K562 treated with DMSO at 1 percent for 24 hours (cell line): ENCODE data around the gene CDC42EP1. TPM values are rescaled to one million over a fixed set of nuclear protein-coding genes. Genes with fewer than 3 reads are reported as not detected.

Source experiments
- total RNA-seq: library from RNA; unstranded; fragments of 300-600 nt; gene quantifications from 2 replicates; pipeline ENCODE4 v1.2.3, GENCODE V29; 2022; ENCODE audit warnings: low read depth; ENCODE audit not compliant: insufficient read depth

The CDC42EP1 gene
- 29.1 and 33.3 TPM in 2 replicates for total RNA-seq

GRCh38 chr22:37559901-37560607 lies at the start of gene CDC42EP1:
Gene CDC42EP1 (plus strand): TSS chr22:37560480. CDS start chr22:37566350, 5,870 bp downstream.

GRCh38 chr22:37519268-37520195 lies 40.7 kb upstream of the CDC42EP1 start, which contains the start of gene CARD10:
Gene CARD10 (minus strand): TSS chr22:37519415. CDS start chr22:37519200, 215 bp downstream.

GRCh38 chr22:37608477-37609239 lies 48.4 kb downstream of the CDC42EP1 start, which contains the start of gene GGA1:
Gene GGA1 (plus strand): TSS chr22:37608834. CDS start chr22:37608861, 27 bp downstream.

Other genes starting within 250 kb of the CDC42EP1 start
- not detected in 2 replicates for gene ELFN2, start 133.0 kb upstream of the CDC42EP1 start, total RNA-seq
- not detected in 2 replicates for gene MFNG, start 74.1 kb upstream of the CDC42EP1 start, total RNA-seq
- gene CARD10, start 41.1 kb upstream of the CDC42EP1 start, total RNA-seq = 3.8 and 4.2 TPM in 2 replicates
- not detected in 2 replicates for gene LGALS2, start 19.6 kb downstream of the CDC42EP1 start, total RNA-seq
- gene GGA1, start 48.4 kb downstream of the CDC42EP1 start, total RNA-seq = 36.8 and 41.6 TPM in 2 replicates
- 30.0 and 31.3 TPM in 2 replicates for gene SH3BP1, start 79.2 kb downstream of the CDC42EP1 start, total RNA-seq
- gene PDXP, start 98.2 kb downstream of the CDC42EP1 start, total RNA-seq = 59.5 and 72.3 TPM in 2 replicates
- gene LGALS1, start 115.2 kb downstream of the CDC42EP1 start, total RNA-seq = 1,179 and 1,308 TPM in 2 replicates
- 14.4 and 19.1 TPM in 2 replicates for gene NOL12, start 125.9 kb downstream of the CDC42EP1 start, total RNA-seq
- 22.3 and 27.2 TPM in 2 replicates for gene TRIOBP, start 136.6 kb downstream of the CDC42EP1 start, total RNA-seq
- 93.3 and 95.3 TPM in 2 replicates for gene GCAT, start 247.5 kb downstream of the CDC42EP1 start, total RNA-seq